ENCODE data around the gene SGO2.
"Not testable (repeated sequence)": the region's sequence is repeated elsewhere in the genome, so short reads cannot be mapped to it uniquely, and the experiment has no call there.

SGO2 gene

GRCh38 chr2:200595913-200596312, 69.9 kb downstream of the SGO2 start:
- DNase-seq, result no peak

- no peak for DNase-seq
These were observed 71.0 kb downstream of the SGO2 start for GRCh38 chr2:200596774-200597570.

GRCh38 chr2:200599206-200599605, 73.2 kb downstream of the SGO2 start:
- DNase-seq, result no peak

- DNase-seq, result no peak
These were observed 74.7 kb downstream of the SGO2 start for GRCh38 chr2:200600549-200601225.

GRCh38 chr2:200602584-200602983, 76.6 kb downstream of the SGO2 start:
- DNase-seq, result no peak

GRCh38 chr2:200603972-200604371, 78.0 kb downstream of the SGO2 start:
- DNase-seq, result no peak

- DNase-seq, result no peak
These were observed 78.7 kb downstream of the SGO2 start for GRCh38 chr2:200604571-200605255.

GRCh38 chr2:200608341-200609027, 82.5 kb downstream of the SGO2 start:
- DNase-seq, result no peak

- DNase-seq, result no peak
These were observed 83.1 kb downstream of the SGO2 start for GRCh38 chr2:200609028-200609614.

GRCh38 chr2:200610217-200610616, 84.2 kb downstream of the SGO2 start:
- DNase-seq, result not testable (repeated sequence)

GRCh38 chr2:200613692-200614091, 87.7 kb downstream of the SGO2 start:
- no peak for DNase-seq

- no peak for DNase-seq
These were observed 88.2 kb downstream of the SGO2 start for GRCh38 chr2:200614249-200614648.

- DNase-seq, result no peak
These were observed 89.2 kb downstream of the SGO2 start for GRCh38 chr2:200615247-200615646.

GRCh38 chr2:200616193-200616592, 90.2 kb downstream of the SGO2 start:
- no peak for DNase-seq

- DNase-seq, result no peak
These were observed 90.6 kb downstream of the SGO2 start for GRCh38 chr2:200616656-200617055.

- DNase-seq, result no peak
These were observed 91.4 kb downstream of the SGO2 start for GRCh38 chr2:200617156-200618053.

- DNase-seq, result no peak
These were observed 92.0 kb downstream of the SGO2 start for GRCh38 chr2:200618054-200618419.

GRCh38 chr2:200618590-200619021, 92.6 kb downstream of the SGO2 start:
- no peak for DNase-seq

GRCh38 chr2:200619279-200619678, 93.3 kb downstream of the SGO2 start:
- no peak for DNase-seq

GRCh38 chr2:200620606-200621390, 94.8 kb downstream of the SGO2 start:
- no peak for DNase-seq

- no peak for DNase-seq
These were observed 96.1 kb downstream of the SGO2 start for GRCh38 chr2:200622106-200622505.

Data from NCI-H187 (cell line).